Endothelial cell of umbilical vein (primary cell): ENCODE results near the gene EPS8. TPM values are rescaled to one million over a fixed set of nuclear protein-coding genes. Genes with fewer than 3 reads are reported as not detected.

ENCODE experiments used
- BruUV-seq: library from RNA; stranded (reverse); fragments of 400-500 nt; replicated peaks from 2 replicates; lab custom pipeline; 2021; lab: Mats Ljungman, UMichigan
- CTCF ChIA-PET: fragments of 300-600, 350-600 bp; sonication (Branson Sonifier 250); formaldehyde crosslinking; loops from one replicate; lab custom pipeline; 2021; ENCODE audit warnings: antibody characterized with exemption, inconsistent platforms; lab: Charles Lee
- POLR2A ChIA-PET: fragments of 300-600, 350-600 bp; sonication (Branson Sonifier 250); formaldehyde crosslinking; loops from one replicate; lab custom pipeline; 2021; ENCODE audit warnings: antibody characterized with exemption, inconsistent platforms; lab: Charles Lee
- DNase-seq: peaks from one replicate; pipeline ENCODE4 v3.0.0-alpha.2; 2011; ENCODE audit warnings: low read depth, low spot score
- FAIRE-seq: peaks from 2 replicates; lab custom pipeline; 2011; peaks lifted over from hg19 to GRCh38; lab: Jason Lieb, UNC
- H2AFZ ChIP-seq: 2 replicates; pipeline ENCODE4 v1.6.0; 2012; ENCODE audit warnings: low read depth, low read length, control low read depth, inconsistent platforms
- H3K27ac ChIP-seq: 2 replicates; pipeline ENCODE4 v1.5.1; 2011; ENCODE audit warnings: low read depth, mild to moderate bottlenecking, control low read depth, low read length, moderate library complexity; ENCODE audit not compliant: insufficient read depth
- H3K27me3 ChIP-seq, 2 experiments: 2 replicates each; pipeline versions ENCODE4 v1.6.0 to v1.6.1; 2011; ENCODE audit warnings: low read length in 2 of 2, mixed read lengths in 1 of 2; ENCODE audit not compliant: control insufficient read depth in 2 of 2, insufficient read depth in 2 of 2
- H3K36me3 ChIP-seq, 2 experiments: 2 replicates in 1 of 2; 3 replicates in 1 of 2; pipeline ENCODE4 v1.5.1; 2011; ENCODE audit warnings: low read length in 2 of 2, mild to moderate bottlenecking in 1 of 2, moderate library complexity in 1 of 2; ENCODE audit not compliant: control insufficient read depth in 2 of 2, insufficient read depth in 2 of 2; ENCODE audit errors: extremely low read depth in 1 of 2
- H3K4me1 ChIP-seq: 3 replicates; pipeline ENCODE4 v1.5.1; 2011; ENCODE audit warnings: mild to moderate bottlenecking, low read length; ENCODE audit not compliant: control insufficient read depth, insufficient read depth; ENCODE audit errors: extremely low read depth
- H3K4me2 ChIP-seq: 2 replicates; pipeline ENCODE4 v1.6.1; 2011; ENCODE audit warnings: low read length, control low read depth, mixed read lengths; ENCODE audit not compliant: insufficient read depth
- H3K4me3 ChIP-seq, 3 experiments: fragments of 200-600 bp in 1 of 3; sonication (generic), shearing (Covaris generic) in 1 of 3; replicated peaks in 1 of 3; 2 replicates each; pipeline ENCODE4 v1.5.1; 2011 to 2016; ENCODE audit warnings: control low read depth in 3 of 3, low read length in 3 of 3, mild to moderate bottlenecking in 2 of 3, inconsistent platforms in 1 of 3, low read depth in 1 of 3, moderate library complexity in 1 of 3; ENCODE audit not compliant: insufficient read depth in 1 of 3
- H3K79me2 ChIP-seq: 2 replicates; pipeline ENCODE4 v1.6.0; 2012; ENCODE audit warnings: low read length, inconsistent platforms; ENCODE audit not compliant: control insufficient read depth, insufficient read depth
- H3K9ac ChIP-seq: replicated peaks from 2 replicates; pipeline ENCODE3; 2011; ENCODE audit warnings: low read length, control low read depth; ENCODE audit not compliant: insufficient read depth; ENCODE audit errors: extremely low read depth
- H3K9me1 ChIP-seq: replicated peaks from 3 replicates; pipeline ENCODE4 v1.6.0; 2011; ENCODE audit warnings: mild to moderate bottlenecking, low read length; ENCODE audit not compliant: control insufficient read depth, insufficient read depth; ENCODE audit errors: extremely low read depth
- H3K9me3 ChIP-seq: replicated peaks from 2 replicates; pipeline ENCODE4 v1.5.1; 2012; ENCODE audit warnings: low read length, inconsistent platforms; ENCODE audit not compliant: control insufficient read depth, insufficient read depth
- H4K20me1 ChIP-seq: replicated peaks from 2 replicates; pipeline ENCODE3; 2011; ENCODE audit warnings: mild to moderate bottlenecking, low read length; ENCODE audit not compliant: control insufficient read depth, insufficient read depth; ENCODE audit errors: extremely low read depth
- CTCF ChIP-seq, 2 donors: IDR thresholded peaks; 1 replicate in 1 of 2; 2 replicates in 1 of 2; pipeline ENCODE4 v1.5.1; 2011; ENCODE audit warnings: low read length in 2 of 2, mild to moderate bottlenecking in 2 of 2, moderate library complexity in 2 of 2, control low read depth in 1 of 2, inconsistent platforms in 1 of 2, low read depth in 1 of 2; ENCODE audit not compliant: insufficient read depth in 1 of 2; ENCODE audit errors: extremely low read depth in 1 of 2
- EZH2 ChIP-seq: IDR thresholded peaks from 2 replicates; pipeline ENCODE4 v1.6.1; 2012; ENCODE audit warnings: borderline replicate concordance, low read depth, mild to moderate bottlenecking, moderate library complexity, low read length, inconsistent platforms; ENCODE audit not compliant: severe bottlenecking
- FOS ChIP-seq: IDR thresholded peaks from 2 replicates; pipeline ENCODE4 v1.6.1; 2011; ENCODE audit warnings: mild to moderate bottlenecking, low read length, moderate library complexity, borderline replicate concordance; ENCODE audit not compliant: insufficient read depth
- GATA2 ChIP-seq: IDR thresholded peaks from 2 replicates; pipeline ENCODE4 v1.7.0; 2011; ENCODE audit warnings: low read depth, mild to moderate bottlenecking, moderate library complexity, mixed read lengths, low read length; ENCODE audit not compliant: insufficient read length, insufficient read depth
- JUN ChIP-seq: IDR thresholded peaks from 2 replicates; pipeline ENCODE4 v1.6.1; 2011; ENCODE audit warnings: borderline replicate concordance, low read depth; ENCODE audit not compliant: insufficient read length, insufficient read depth
- MAX ChIP-seq: IDR thresholded peaks from 2 replicates; pipeline ENCODE4 v1.6.1; 2011; ENCODE audit not compliant: insufficient read depth, insufficient read length
- MYC ChIP-seq: IDR thresholded peaks from one replicate; pipeline ENCODE4 v1.6.1; 2011; ENCODE audit warnings: mild to moderate bottlenecking, low read depth, low read length
- POLR2A ChIP-seq: IDR thresholded peaks from 2 replicates; pipeline ENCODE4 v1.6.1; 2012; ENCODE audit warnings: low read depth, mild to moderate bottlenecking, control low read depth, low read length
- POLR2AphosphoS5 ChIP-seq: IDR thresholded peaks from 2 replicates; pipeline ENCODE4 v1.6.1; 2012; ENCODE audit warnings: low read depth, mild to moderate bottlenecking, control low read depth, low read length, moderate library complexity; ENCODE audit not compliant: insufficient read depth
- dilution Hi-C: fragments of 300-500 bp; cut with MboI; formaldehyde crosslinking; loops from one replicate; pipeline ENCODE4 v1.15.0; 2019; ENCODE audit warnings: low sequenced_read_pairs; ENCODE audit not compliant: extremely low pct_ligation_motif_present
- intact Hi-C: fragments of 100-400 bp; cut with micrococcal nuclease; formaldehyde crosslinking; loops from one replicate; pipeline ENCODE4 v1.10.0; 2022
- polyA plus RNA-seq, 4 experiments: library from polyadenylated mRNA; depleted of rRNA in 3 of 4; stranded (reverse) in 3 of 4; unstranded in 1 of 4; fragments of >200 nt; gene quantifications; 2 replicates each; pipeline versions ENCODE4 v1.2.1 to v1.2.3, GENCODE V29; 2011 to 2012; ENCODE audit warnings: missing spikeins in 1 of 4
- total RNA-seq: library from RNA; stranded (reverse); gene quantifications from 2 replicates; pipeline ENCODE4 v1.2.3, GENCODE V29; 2021

The EPS8 gene
- total and polyA plus RNA-seq, 2 donors (not counting 3 experiments of a cell fraction or from before 2014, with no cell fraction given): 8.4 to 11.9 TPM

GRCh38 chr12:15698377-15698871 lies 90.8 kb downstream of the EPS8 start:
- Histone ChIP-seq H3K9me3 (no peaks in the 10 kb centered on the region), H3K4me3 (no peak overlapping the region), H3K27me3 (no peaks in the 10 kb centered on the region), H2AFZ (no peak overlapping the region), H3K4me1 (peaks cover 36% of the 10 kb centered on the region), H3K9ac (no peak overlapping the region), H3K27ac (no peak overlapping the region), H3K4me2 (no peak overlapping the region), H3K9me1 (no peaks in the 10 kb centered on the region), H3K79me2 (no peaks in the 10 kb centered on the region), H3K36me3 (no peaks in the 10 kb centered on the region), H4K20me1 (no peaks in the 10 kb centered on the region)
- dilution Hi-C loops (no loop called here), intact Hi-C loops (loop anchor here (5.0 kb wide), 1 partner anchor 36 kb away; no protein-coding TSS in a partner anchor)
- TF ChIP-seq JUN (no peak), MAX (no peak), POLR2A (no peak), GATA2 (no peak), CTCF (IDR thresholded peaks at IDR 0.05; ENCODE audit: extremely low read depth in 1 of 2, insufficient read depth in 1 of 2, low read depth in 1 of 2, low read length in 2 of 2) (no peak), POLR2AphosphoS5 (no peak), EZH2 (no peak), FOS (no peak), MYC (no peak)
- ChIA-PET POLR2A (interaction anchor here (0.7 kb wide), 1 partner anchor 10 kb away, joined by 3 read pairs; no protein-coding TSS in a partner anchor), CTCF (interaction anchor here (0.9 to 1.8 kb wide), 2 partner anchors 39 to 99 kb away, joined by 3 to 5 read pairs; no protein-coding TSS in a partner anchor)
- BruUV-seq: no TSS peak
- FAIRE-seq: no peak
- peak; percentile 55 for DNase-seq
